AG08396 (cell line): ENCODE results near the gene ZNF10.

Experiments used
- DNase-seq: peaks from one replicate; pipeline ENCODE4 v3.0.0; 2012; ENCODE audit warnings: low spot score, mixed read lengths

The ZNF10 gene

GRCh38 chr12:133201888-133202287 lies 71.5 kb downstream of the ZNF10 start:
- DNase-seq = no peak

- DNase-seq = no peak
These were observed 72.3 kb downstream of the ZNF10 start for GRCh38 chr12:133202493-133203343.

DNA sequence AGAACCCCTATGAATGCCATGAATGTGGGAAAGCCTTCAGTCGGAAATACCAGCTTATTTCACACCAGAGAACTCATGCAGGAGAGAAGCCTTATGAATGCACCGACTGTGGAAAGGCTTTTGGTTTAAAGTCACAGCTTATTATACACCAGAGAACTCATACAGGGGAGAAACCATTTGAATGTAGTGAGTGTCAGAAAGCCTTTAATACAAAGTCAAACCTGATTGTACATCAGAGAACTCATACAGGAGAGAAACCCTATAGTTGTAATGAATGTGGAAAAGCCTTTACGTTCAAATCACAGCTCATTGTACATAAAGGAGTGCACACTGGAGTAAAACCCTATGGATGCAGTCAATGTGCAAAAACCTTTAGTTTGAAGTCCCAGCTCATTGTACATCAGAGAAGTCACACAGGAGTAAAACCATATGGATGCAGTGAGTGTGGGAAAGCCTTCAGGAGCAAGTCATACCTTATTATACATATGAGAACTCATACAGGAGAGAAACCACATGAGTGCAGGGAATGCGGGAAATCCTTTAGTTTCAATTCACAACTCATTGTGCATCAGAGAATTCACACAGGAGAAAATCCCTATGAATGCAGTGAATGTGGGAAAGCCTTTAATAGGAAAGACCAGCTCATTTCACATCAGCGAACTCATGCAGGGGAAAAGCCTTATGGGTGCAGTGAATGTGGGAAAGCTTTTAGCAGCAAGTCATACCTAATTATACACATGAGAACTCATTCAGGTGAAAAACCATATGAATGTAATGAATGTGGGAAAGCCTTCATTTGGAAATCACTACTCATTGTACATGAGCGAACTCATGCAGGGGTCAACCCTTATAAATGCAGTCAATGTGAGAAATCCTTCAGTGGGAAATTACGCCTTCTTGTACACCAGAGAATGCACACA lies 73.2 kb downstream of the ZNF10 start:
- DNase-seq = no peak

GRCh38 chr12:133204264-133204603 lies 73.8 kb downstream of the ZNF10 start:
- no peak for DNase-seq

- DNase-seq = no peak
These were observed 76.0 kb downstream of the ZNF10 start for GRCh38 chr12:133206390-133206789.
